GM19397 (cell line): ENCODE measurements around the gene GLCCI1.
"Not testable (repeated sequence)": the region's sequence is repeated elsewhere in the genome, so short reads cannot be mapped to it uniquely, and the experiment has no call there.

Experiments used
- ATAC-seq: cut with Tn5 transposase; IDR thresholded peaks from one replicate; pipeline ENCODE4 v1.9.1; 2021; ENCODE audit warnings: mild to moderate bottlenecking, moderate library complexity; ENCODE audit not compliant: unreplicated experiment

The GLCCI1 gene

DNA sequence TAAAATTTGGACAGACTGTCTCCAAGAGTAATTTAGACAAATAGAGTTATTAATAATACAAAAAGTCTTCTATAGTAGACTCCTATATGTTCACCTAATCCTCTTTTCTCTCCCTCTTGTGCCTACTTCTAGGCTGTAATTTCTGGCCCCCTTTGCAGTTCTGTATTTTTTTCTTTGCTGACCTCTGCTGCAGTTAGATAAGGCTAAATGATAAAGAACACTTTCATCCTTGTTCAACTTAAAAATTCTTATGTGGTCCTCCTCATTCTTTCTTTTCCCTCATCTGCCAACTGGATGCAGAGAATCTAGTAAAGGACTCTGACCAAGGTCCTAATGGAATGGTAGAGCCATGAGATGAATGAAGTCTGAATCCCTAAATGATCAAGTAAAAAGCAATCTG, 20.1 kb downstream of the GLCCI1 start:
- ATAC-seq: no peak

GRCh38 chr7:7989133-7989532, 20.5 kb downstream of the GLCCI1 start:
- ATAC-seq: no peak

DNA sequence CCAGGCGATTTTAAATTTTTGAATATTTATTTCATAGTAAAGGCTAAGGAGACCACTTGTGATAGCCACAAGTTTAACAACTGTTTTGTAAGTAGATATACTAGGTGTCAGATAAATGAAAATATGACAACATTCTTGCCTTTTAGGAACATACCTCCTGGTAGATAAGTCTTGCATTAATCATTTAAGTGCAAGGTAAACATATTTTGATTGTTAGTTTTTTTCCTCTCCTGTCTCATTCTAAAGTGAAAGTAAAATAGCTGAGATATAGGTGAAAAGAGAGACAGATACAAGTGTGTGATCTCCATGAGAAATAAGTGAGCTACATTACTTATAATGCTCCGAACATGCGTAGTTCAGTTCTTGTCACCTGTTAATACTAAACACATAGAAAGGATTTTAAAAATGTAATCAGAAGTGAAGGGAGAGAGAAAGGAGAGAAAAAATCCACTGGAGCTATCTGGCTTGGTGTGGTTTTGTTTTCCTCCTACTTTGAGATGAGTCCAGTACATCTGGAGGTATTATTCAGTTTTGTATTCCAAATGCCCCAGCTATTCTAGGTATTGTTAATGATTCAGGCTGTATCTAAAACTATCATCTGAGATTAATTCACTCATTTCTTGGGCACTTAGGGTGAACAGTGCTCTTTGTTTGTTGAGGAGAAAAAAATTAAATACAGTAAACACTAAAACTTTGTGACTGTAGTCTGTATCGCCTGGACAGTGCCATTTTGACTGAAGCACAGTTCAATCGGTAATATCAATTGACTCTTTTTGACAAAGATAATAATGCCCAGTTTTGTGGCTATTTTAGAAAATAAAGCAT, 21.2 kb downstream of the GLCCI1 start:
- no peak for ATAC-seq

GRCh38 chr7:7990441-7990761, 21.8 kb downstream of the GLCCI1 start:
- no peak for ATAC-seq

GRCh38 chr7:7992506-7992905, 23.9 kb downstream of the GLCCI1 start:
- ATAC-seq: no peak

DNA sequence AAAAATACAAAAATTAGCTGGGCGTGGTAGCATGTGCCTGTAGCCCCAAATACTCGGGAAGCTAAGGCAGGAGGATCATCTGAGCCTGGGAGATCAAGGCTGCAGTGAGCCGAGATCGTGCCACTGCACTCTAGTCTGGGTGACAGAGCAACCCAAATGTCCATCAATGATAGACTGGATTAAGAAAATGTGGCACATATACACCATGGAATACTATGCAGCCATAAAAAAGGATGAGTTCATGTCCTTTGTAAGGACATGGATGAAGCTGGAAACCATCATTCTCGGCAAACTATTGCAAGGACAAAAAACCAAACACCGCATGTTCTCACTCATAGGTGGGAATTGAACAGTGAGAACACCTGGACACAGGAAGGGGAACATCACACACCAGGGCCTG, 26.8 kb downstream of the GLCCI1 start:
- not testable (repeated sequence) for ATAC-seq

- no peak for ATAC-seq
Measured at GRCh38 chr7:7996568-7996967, 28.0 kb downstream of the GLCCI1 start.

- no peak for ATAC-seq
Measured at GRCh38 chr7:8000315-8000941, 31.8 kb downstream of the GLCCI1 start.

DNA sequence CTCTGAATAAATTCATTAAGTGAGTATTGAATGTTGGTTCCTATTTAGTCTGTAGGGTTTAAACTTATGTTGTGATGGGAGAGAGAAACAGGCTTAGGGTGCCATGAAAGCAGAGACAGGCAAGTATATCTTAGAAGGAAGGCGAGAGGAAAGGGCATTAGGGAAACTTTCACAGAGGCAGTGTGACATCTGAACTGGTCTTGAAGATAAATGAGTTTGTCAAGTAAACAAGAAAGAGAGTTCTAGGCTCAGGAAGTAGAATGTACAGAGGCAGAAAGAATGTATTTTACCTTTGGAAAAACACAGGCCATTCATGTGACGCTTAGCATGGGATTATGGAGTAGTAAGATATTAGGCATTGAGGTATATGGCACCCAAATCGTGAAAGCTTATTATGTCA, 34.5 kb downstream of the GLCCI1 start:
- ATAC-seq: no peak

GRCh38 chr7:8005279-8005678, 36.7 kb downstream of the GLCCI1 start:
- no peak for ATAC-seq

GRCh38 chr7:8014399-8014798, 45.8 kb downstream of the GLCCI1 start:
- ATAC-seq: no peak

DNA sequence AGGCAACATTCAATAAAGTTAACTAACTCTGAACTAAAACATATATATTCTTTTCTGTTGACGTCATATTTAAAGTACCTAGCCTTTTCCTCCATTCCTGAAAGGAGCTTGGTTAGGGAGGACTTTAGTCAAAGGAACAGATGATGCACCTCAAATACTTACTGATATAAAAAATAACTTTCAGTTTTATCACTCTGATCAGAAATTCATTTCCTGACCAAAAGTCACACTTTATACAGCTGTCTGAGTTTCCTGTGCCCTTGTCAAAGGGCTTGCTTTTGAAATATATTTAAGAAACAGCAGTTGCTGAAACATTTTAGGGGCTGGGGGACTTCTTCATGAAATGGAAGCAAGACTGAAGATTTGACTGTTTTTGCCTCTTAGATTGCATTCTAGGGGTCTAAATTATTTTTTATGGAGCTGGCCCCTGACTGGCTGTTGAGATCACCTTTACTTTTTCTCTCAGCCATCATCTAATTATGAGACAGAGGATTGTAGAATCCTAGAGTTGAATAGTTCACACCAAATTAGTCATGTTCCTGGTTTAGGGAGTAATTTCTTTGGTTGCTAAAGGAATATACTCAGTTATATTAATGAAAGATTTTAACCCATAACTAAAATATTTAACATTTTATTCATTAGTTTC, 46.6 kb downstream of the GLCCI1 start:
- ATAC-seq: no peak

DNA sequence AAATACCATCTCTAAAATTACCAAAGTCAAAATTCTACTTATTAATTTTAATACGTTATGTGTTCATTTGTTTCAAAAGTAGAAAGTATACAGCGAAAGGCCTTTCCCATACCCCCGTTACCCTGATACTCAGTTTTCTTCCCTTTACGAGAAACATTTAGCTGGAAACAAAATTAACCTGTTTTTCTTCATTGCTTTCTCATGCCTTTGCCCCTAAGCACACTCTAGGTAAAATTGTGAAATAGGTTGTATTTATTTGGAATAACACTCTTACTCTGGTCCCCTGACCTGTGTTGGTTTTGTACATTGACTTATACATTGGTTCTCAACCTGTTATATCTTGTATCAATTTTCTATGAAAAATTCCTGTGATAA, 47.1 kb downstream of the GLCCI1 start:
- no peak for ATAC-seq

DNA sequence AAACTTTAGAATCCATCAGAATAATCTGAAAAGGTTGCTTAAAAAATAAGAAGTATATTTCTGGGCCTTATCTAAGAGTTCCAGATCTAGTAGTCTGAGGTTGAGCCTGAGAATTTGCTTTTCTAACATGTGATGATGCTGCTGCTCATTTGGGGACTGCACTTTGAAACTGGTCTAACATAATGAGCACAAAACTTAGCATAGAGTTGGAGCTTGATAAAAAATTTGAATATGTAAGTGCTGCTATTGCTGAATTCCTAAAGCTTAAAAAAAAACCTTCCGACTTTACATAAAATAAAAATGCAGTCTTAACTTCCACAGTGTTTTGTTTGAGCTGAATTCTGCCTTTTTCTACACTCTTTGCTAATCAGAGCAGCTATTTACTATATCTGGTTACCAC, 48.8 kb downstream of the GLCCI1 start:
- ATAC-seq: no peak

DNA sequence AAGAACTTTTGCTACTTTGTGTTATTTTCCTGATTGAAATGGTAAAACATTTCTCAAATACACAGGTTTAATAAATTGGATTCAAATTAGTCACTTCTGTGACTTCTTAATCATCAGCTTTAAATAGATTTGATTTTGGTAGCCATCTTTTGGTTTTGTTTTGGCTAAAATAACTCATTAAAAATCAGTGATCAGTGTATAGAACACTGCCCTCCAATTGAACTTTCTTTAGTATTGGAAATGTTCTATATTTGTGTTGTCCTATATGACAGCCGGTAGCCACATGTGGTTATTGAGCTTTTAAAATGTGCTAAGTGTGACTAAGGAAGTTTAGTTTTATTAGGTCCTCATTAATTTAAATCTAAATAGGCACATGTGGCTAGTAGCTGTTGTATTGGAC, 50.4 kb downstream of the GLCCI1 start:
- no peak for ATAC-seq

DNA sequence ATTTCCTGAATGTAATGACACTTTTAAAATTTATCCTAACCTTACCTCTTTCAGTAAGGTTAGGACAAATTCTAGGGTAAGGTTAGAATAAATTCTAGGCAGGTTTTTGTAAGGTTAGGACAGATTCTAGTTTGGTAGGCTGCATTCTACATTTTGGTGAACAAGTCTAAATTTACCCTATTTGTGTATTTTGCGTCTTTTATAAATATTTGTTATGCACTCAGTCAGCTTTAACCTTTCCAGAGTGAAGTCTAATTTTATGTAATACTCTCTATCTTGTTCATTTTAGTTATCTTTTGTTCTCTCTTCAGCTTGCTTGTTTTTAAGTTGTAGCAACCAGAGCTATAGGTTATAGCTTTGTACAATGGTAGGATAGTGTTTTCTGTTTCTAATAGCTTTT, 54.0 kb downstream of the GLCCI1 start:
- no peak for ATAC-seq

- no peak for ATAC-seq
Measured at GRCh38 chr7:8035192-8035591, 66.6 kb downstream of the GLCCI1 start.

- no peak for ATAC-seq
Measured at GRCh38 chr7:8035647-8036518, 67.3 kb downstream of the GLCCI1 start.

DNA sequence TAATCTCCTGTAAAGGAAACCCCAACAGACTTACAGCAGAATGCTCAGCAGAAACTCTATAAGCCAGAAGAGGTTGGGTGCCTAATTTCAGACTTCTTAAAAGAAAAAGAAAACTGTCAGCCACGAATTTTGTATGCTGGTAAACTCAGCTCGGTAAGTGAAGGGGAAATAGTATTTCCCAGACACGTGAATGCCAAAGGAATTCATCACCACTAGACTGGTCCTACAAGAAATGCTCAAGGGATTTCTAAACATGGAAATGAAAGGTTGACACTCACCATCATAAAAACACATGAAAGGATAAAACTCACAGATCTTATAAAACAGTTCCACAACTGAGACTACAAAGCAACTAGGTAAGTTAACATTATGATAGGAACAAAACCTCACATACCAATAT, 68.6 kb downstream of the GLCCI1 start:
- no peak for ATAC-seq

- no peak for ATAC-seq
Measured at GRCh38 chr7:8040768-8041369, 72.3 kb downstream of the GLCCI1 start.
